Thymus (tissue), 11 donors: ENCODE results near the gene ANKHD1. TPM values are rescaled to one million over a fixed set of nuclear protein-coding genes. Genes with fewer than 3 reads are reported as not detected.

Experiments
- DNase-seq, 9 donors: peaks; one replicate each; pipeline ENCODE4 v3.0.0-alpha.2; 2013; ENCODE audit warnings: low spot score in 9 of 9, low read depth in 6 of 9, missing footprints in 1 of 9
- H3K27ac ChIP-seq, 2 donors: one replicate each; pipeline ENCODE4 v1.5.1; 2013; ENCODE audit warnings: control low read depth in 1 of 2, low read depth in 1 of 2, low read length in 1 of 2, mild to moderate bottlenecking in 1 of 2, moderate library complexity in 1 of 2
- H3K27me3 ChIP-seq, 2 donors: one replicate each; pipeline ENCODE4 v1.5.1; 2013; ENCODE audit warnings: low read length in 1 of 2; ENCODE audit not compliant: control insufficient read depth in 2 of 2, insufficient read depth in 1 of 2
- H3K36me3 ChIP-seq, 2 donors: one replicate each; pipeline ENCODE4 v1.5.1; 2013; ENCODE audit warnings: low read length in 1 of 2, mild to moderate bottlenecking in 1 of 2, moderate library complexity in 1 of 2; ENCODE audit not compliant: control insufficient read depth in 2 of 2, insufficient read depth in 2 of 2
- H3K4me1 ChIP-seq, 2 donors: one replicate each; pipeline ENCODE4 v1.5.1; 2013; ENCODE audit warnings: low read length in 2 of 2; ENCODE audit not compliant: control insufficient read depth in 2 of 2, insufficient read depth in 2 of 2
- H3K4me3 ChIP-seq, 2 donors: one replicate each; pipeline ENCODE4 v1.5.1; 2013; ENCODE audit warnings: low read length in 2 of 2, control low read depth in 1 of 2, mild to moderate bottlenecking in 1 of 2
- H3K9me3 ChIP-seq, 2 donors: one replicate each; pipeline ENCODE4 v1.5.1; 2013; ENCODE audit warnings: low read length in 1 of 2, mild to moderate bottlenecking in 1 of 2; ENCODE audit not compliant: control insufficient read depth in 2 of 2, insufficient read depth in 1 of 2
- WGBS: extraction: QIAGEN DNeasy Blood & Tissue Kit; methylation state at CpG from one replicate; pipeline ENCODE4 v1.1.7; 2013; 5-methylcytosine and 5-hydroxymethylcytosine counted together
- polyA plus RNA-seq: library from polyadenylated mRNA; stranded (reverse); fragments of 200-250 nt; gene quantifications from one replicate; pipeline ENCODE4 v1.2.3, GENCODE V29; 2013
- total RNA-seq: library from RNA; stranded (reverse); fragments of 120-200 nt; gene quantifications from one replicate; pipeline ENCODE4 v1.2.4, GENCODE V29; 2013
- donor health status: healthy.

Gene ANKHD1
- total and polyA plus RNA-seq, 2 donors, result 37.4 to 60.1 TPM

DNA sequence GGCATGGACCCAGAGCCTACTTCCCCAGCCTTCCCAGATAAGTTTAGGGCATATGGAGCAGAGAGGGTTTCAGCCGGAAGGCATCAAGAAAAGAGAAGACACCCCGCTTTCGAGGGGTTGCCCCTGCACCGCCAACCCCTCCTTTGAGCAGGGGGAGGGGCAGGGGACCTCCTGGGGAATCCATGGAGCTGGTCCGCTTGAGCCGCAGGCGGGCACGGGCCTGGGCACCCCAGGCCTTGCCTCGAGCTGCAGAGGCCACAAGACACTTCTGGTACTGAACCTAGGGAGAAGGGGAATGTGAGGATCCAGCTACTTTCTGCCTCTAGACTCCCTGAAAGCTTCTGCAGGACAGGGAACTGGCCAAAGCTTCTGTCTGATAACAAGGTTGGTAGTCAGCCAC, 156.9 kb downstream of the ANKHD1 start:
- no peaks in the 10 kb centered on the region for H3K9me3 ChIP-seq
- H3K4me3 ChIP-seq, result no peak overlapping the region
- no peak for DNase-seq
- peaks cover 23 to 24% of the 10 kb centered on the region in 2 donors for H3K4me1 ChIP-seq
- peaks cover 3 to 12% of the 10 kb centered on the region in 2 donors for H3K36me3 ChIP-seq
- WGBS, result 97% methylated on average over 9 of the region's 9 CpGs
- no peak overlapping the region for H3K27ac ChIP-seq
- no peaks in the 10 kb centered on the region for H3K27me3 ChIP-seq

DNA sequence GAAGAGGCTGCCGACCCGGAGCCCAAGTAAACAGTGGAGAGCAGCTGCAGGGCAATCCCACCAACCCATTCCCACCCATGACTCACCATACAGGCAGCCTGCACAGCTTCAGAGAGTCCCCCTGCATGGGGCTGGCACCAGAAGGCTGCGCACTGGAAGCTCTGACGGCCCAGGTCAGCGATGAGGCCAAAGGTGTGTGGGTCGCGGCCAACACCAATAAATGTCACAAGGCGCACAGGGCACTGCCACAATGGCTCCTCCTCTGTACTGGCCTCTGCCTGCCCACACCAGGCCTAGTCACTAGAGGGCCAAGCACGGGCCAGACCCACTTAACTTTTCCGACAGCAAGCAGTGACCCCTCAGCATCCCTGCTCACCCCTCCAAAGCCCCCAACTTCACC, 158.6 kb downstream of the ANKHD1 start:
- Histone ChIP-seq H3K27ac (no peak overlapping the region), H3K4me1 (peaks cover 25 to 27% of the 10 kb centered on the region in 2 donors), H3K4me3 (no peak overlapping the region), H3K36me3 (peaks cover 3 to 12% of the 10 kb centered on the region in 2 donors), H3K9me3 (no peaks in the 10 kb centered on the region), H3K27me3 (no peaks in the 10 kb centered on the region)
- WGBS, result 98% methylated on average over 10 of the region's 10 CpGs
- no peak for DNase-seq

DNA sequence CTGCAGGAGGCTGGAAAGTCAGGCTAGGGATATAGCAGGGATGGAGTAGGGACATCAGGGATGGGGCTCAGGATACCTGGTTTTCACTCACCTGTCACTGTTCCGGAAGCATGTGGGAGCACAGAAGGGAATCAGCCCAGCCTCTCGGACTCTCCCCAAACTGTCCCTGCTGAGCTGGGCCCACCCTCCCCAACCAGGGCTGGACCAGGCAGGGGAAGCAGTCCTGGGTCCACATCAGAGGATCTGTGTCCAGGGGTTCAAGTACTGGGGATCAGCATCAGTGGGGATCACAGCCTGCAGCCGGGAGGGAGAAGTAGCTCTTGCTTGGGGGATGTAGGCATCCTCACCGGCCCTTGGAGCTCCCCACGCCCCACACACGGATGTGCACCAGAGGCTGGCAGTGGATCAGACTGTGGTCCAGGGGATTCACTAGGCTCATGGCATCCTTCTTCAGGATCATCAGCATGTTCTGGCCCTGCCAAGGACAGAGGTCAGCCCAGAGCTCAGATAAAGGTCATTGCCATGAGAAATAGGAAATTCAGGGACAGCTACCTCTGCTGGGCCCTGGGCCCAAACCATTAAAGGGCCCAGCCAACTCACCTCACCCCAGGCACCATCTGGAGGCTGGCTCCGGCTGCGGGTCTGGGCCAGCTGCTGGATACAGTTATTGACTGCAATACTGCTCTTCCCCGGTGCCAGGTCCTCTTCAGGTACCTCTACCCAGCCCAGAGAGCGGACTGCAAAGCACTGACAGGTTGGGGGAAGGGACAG, 160.3 kb downstream of the ANKHD1 start:
- DNase-seq, result no peak
- Histone ChIP-seq H3K27me3 (no peaks in the 10 kb centered on the region), H3K4me1 (peaks cover 21 to 23% of the 10 kb centered on the region in 2 donors), H3K4me3 (no peak overlapping the region), H3K27ac (no peak overlapping the region), H3K9me3 (no peaks in the 10 kb centered on the region), H3K36me3 (peaks cover 7 to 22% of the 10 kb centered on the region in 2 donors)
- WGBS, result over 99% methylated on average over 10 of the region's 10 CpGs

DNA sequence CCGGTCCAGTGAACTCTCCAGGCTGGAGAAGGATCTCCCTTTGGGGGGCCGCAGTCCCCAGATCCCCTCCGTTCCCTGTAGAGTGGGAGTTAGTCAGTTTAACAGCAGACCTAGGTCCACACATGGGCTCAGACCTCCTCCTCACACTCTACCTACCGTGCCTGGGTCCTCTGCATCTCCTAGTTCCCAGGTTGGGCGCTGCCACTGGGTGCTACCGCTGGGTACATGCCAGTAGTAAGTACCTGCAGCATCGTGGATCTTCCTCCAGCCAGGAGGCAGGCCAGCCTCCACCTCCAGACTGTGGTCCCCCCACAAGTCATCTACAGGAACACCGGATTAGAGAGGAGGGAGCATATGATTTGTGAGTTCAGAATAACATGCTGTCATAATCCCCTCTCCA, 162.0 kb downstream of the ANKHD1 start:
- peak overlapping the region; percentile 69 to 89 for H3K4me3 ChIP-seq
- WGBS, result 86% methylated on average over 8 of the region's 8 CpGs
- H3K27ac ChIP-seq, result peak overlapping the region; percentile 89 to 92
- peaks cover 19 to 38% of the 10 kb centered on the region in 2 donors for H3K36me3 ChIP-seq
- no peak for DNase-seq
- no peaks in the 10 kb centered on the region for H3K27me3 ChIP-seq
- peaks cover 20 to 22% of the 10 kb centered on the region in 2 donors for H3K4me1 ChIP-seq
- no peaks in the 10 kb centered on the region for H3K9me3 ChIP-seq

DNA sequence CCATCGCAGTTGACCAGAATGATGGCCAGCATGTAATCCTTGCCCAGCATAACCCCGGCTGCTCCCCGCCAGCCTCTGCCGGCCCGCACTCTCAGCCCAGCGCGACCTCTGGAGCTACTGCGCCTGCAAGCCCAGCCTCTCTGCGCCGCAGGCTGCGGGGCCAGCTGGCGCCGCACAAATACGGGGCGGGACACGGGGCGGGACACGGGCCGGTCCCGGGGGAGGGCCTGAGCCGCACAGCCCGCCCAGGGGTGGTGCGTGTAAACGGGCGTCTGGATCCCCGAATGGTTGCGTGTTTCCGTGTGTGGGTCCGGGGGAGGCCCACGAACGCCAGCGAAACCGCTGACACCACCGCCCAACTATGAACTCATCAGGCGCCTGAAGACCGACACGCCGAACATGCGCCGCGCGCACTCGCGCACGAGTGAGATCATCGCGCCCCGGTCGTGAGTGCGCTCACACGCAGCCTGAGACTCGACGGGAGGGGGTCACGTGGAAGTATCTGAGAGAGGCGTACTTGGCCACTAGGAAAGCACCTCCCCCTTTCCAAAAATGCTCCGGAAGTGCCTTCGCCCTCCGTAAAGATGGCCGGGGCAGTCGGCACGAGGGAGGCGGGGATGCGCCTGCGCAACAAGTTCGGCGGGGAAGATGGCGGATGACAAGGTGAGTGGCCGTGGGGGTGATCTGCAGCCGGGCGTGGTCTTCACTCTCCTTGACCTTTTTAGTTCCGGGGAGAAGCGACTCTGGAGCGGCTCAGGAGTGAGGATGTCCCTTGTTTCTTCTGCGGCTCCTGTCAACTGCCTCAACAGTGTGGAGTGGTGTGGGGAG, 162.8 kb downstream of the ANKHD1 start, which contains the start of the genes APBB3 and SLC35A4:
TSS of gene APBB3 (minus strand) at position 403 of the 828 bp plus-strand sequence. CDS start at position 50, 353 bp downstream.
TSS of gene SLC35A4 (plus strand) at position 633 of the 828 bp plus-strand sequence. CDS start 2,342 bp downstream, outside the sequence.
- no peaks in the 10 kb centered on the region for H3K9me3 ChIP-seq
- under 1% methylated on average over 74 of the region's 74 CpGs for WGBS
- H3K4me1 ChIP-seq, result peaks cover 20 to 22% of the 10 kb centered on the region in 2 donors
- H3K4me3 ChIP-seq, result peak within 1 kb of the TSS; percentile 69 to 89
- H3K36me3 ChIP-seq, result peaks cover 19 to 39% of the 10 kb centered on the region in 2 donors
- peak within 1 kb of the TSS; percentile 89 to 92 for H3K27ac ChIP-seq
- no peaks in the 10 kb centered on the region for H3K27me3 ChIP-seq
- DNase-seq, result peak; percentile 89 to 98 (median 95)

DNA sequence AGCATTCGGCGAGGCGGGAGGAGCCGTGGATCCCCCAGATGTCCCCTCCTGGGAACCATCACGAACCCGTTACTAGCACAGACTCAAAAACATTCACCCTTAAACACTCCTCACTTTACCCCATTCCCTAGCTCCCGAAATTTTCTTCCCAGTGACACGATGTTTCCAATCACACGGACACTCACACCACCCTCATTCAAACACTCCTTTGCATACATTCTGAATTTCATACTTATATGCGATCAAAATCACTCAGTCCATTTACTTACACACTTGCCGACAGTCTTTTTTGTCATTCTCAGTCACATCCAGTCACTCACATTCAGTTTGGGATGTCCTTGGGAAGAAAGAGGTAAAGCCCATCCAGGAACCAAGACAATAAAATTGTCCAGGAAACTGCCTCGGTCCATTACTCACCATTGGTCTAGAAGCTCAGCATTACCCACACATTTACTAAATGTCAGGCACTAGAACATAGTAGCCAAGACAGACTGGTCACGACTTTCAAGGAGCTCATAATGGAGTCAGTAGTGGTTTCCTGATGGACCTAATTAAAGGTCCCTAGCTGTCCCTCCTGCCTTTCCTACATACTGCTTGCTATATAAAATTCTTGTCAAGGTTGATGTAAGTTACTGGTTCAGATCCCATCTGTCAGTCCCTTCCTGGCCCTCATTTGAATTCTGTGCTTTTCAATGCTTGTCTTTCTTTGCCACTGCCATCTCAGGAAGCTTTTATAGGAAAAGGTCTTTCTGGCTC, 163.6 kb downstream of the ANKHD1 start:
- no peaks in the 10 kb centered on the region for H3K27me3 ChIP-seq
- 10% methylated on average over 13 of the region's 13 CpGs for WGBS
- H3K4me1 ChIP-seq, result peaks cover 20 to 22% of the 10 kb centered on the region in 2 donors
- H3K4me3 ChIP-seq, result peak overlapping the region; percentile 69 to 89
- peaks cover 21 to 36% of the 10 kb centered on the region in 2 donors for H3K36me3 ChIP-seq
- H3K27ac ChIP-seq, result peak overlapping the region; percentile 67 to 92
- DNase-seq, result no peak
- no peaks in the 10 kb centered on the region for H3K9me3 ChIP-seq

DNA sequence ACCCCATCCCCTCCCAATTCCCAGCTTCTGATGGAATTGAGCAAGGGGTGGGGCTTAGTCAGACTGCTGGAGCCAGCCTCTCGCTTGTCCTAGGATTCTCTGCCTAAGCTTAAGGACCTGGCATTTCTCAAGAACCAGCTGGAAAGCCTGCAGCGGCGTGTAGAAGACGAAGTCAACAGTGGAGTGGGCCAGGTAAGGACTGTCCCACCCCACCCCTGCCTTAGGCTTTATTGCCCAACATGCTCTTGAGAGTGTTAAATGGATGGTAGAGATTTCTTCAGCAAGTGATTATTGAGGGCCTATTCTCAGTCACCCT, 164.1 kb downstream of the ANKHD1 start:
- DNase-seq, result no peak
- 95% methylated on average over 4 of the region's 4 CpGs for WGBS

DNA sequence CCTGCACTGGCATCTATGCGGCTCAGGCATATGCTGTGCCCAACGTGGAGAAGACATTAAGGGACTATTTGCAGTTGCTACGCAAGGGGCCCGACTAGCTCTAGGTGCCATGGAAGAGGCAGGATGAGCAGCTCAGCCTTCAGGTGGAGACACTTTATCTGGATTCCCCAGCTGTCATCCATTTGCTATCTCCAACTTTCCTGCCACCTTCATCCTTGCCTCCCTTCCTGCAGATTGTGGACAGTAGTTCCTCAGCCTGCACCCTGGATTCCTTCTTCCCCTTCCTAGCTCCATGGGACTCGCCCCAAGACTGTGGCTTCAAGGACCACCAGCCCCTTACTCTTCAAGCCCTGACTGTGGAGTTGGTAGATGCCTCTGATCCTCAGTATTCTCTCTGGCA, 165.0 kb downstream of the ANKHD1 start:
- Histone ChIP-seq H3K4me3 (no peak overlapping the region), H3K36me3 (peaks cover 24 to 35% of the 10 kb centered on the region in 2 donors), H3K4me1 (peaks cover 20 to 22% of the 10 kb centered on the region in 2 donors), H3K27ac (no peak overlapping the region), H3K9me3 (no peaks in the 10 kb centered on the region), H3K27me3 (no peaks in the 10 kb centered on the region)
- DNase-seq, result no peak
- WGBS, result 97% methylated on average over 5 of the region's 5 CpGs

More for the DNA sequence above, 164.1 kb downstream of the ANKHD1 start:
- H3K9me3 ChIP-seq, result no peaks in the 10 kb centered on the region
- no peak overlapping the region for H3K27ac ChIP-seq
- H3K4me1 ChIP-seq, result peaks cover 20 to 22% of the 10 kb centered on the region in 2 donors
- H3K36me3 ChIP-seq, result peaks cover 24 to 40% of the 10 kb centered on the region in 2 donors
- H3K4me3 ChIP-seq, result peak overlapping the region in 1 of 2 donors; percentile 89
- no peaks in the 10 kb centered on the region for H3K27me3 ChIP-seq
